Measurements from ENCODE around the gene AGRP. TPM values are rescaled to one million over a fixed set of nuclear protein-coding genes. Genes with fewer than 3 reads are reported as not detected.

The AGRP gene, protein sequence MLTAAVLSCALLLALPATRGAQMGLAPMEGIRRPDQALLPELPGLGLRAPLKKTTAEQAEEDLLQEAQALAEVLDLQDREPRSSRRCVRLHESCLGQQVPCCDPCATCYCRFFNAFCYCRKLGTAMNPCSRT
- total RNA-seq = not detected in 2 replicates
- long read RNA-seq = 0 reads

DNA sequence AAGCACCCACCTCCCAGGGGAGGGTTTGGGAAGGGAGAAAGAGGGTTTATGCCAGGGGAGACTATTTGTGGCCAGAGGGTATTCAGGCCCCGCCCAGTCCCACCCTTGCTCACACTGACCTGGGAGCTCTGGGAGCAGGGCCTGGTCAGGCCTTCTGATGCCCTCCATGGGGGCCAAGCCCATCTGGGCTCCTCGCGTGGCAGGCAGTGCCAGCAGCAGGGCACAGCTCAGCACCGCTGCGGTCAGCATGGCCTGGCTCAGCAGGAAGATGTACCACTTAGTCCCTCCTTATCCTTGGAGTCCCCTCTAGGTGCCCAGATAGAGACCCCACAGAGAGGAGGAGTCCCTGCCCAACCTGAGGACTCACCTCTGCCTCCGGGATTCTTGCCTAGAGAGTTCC lies at the start of gene AGRP:
Gene AGRP (minus strand): TSS at position 398 of the 400 bp plus-strand sequence. CDS start 149 bp downstream, at position 249.
- Mint-ChIP-seq H3K27me3 (ENCODE audit: unreplicated experiment) (no peaks in the 10 kb centered on the region), H3K9me3 (ENCODE audit: unreplicated experiment) (no peaks in the 10 kb centered on the region), H3K4me1 (ENCODE audit: unreplicated experiment) (peaks cover 24% of the 10 kb centered on the region), H3K36me3 (ENCODE audit: unreplicated experiment) (no peaks in the 10 kb centered on the region), H3K4me3 (ENCODE audit: unreplicated experiment) (no peak within 1 kb of the TSS), H3K27ac (ENCODE audit: unreplicated experiment) (no peak within 1 kb of the TSS)
- DNase-seq (ENCODE audit: extremely low spot score, unreplicated experiment) = no peak
- TF ChIP-seq, protein P1, sequence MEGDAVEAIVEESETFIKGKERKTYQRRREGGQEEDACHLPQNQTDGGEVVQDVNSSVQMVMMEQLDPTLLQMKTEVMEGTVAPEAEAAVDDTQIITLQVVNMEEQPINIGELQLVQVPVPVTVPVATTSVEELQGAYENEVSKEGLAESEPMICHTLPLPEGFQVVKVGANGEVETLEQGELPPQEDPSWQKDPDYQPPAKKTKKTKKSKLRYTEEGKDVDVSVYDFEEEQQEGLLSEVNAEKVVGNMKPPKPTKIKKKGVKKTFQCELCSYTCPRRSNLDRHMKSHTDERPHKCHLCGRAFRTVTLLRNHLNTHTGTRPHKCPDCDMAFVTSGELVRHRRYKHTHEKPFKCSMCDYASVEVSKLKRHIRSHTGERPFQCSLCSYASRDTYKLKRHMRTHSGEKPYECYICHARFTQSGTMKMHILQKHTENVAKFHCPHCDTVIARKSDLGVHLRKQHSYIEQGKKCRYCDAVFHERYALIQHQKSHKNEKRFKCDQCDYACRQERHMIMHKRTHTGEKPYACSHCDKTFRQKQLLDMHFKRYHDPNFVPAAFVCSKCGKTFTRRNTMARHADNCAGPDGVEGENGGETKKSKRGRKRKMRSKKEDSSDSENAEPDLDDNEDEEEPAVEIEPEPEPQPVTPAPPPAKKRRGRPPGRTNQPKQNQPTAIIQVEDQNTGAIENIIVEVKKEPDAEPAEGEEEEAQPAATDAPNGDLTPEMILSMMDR (IDR thresholded peaks at IDR 0.05) = no peak

- Mint-ChIP-seq H3K4me1 (ENCODE audit: unreplicated experiment) (peaks cover 34% of the 10 kb centered on the region), H3K9me3 (ENCODE audit: unreplicated experiment) (no peaks in the 10 kb centered on the region), H3K27me3 (ENCODE audit: unreplicated experiment) (no peaks in the 10 kb centered on the region), H3K4me3 (ENCODE audit: unreplicated experiment) (peak overlapping the region; percentile 4), H3K36me3 (ENCODE audit: unreplicated experiment) (no peaks in the 10 kb centered on the region), H3K27ac (ENCODE audit: unreplicated experiment) (peak overlapping the region; percentile 64)
- TF ChIP-seq, protein P1 (IDR thresholded peaks at IDR 0.05) = no peak
- DNase-seq (ENCODE audit: extremely low spot score, unreplicated experiment) = no peak
Observed at GRCh38 chr16:67531247-67531646, 47.9 kb upstream of the AGRP start.

- H3K27ac Mint-ChIP-seq (ENCODE audit: unreplicated experiment) = peak overlapping the region; percentile 94
- no peak for DNase-seq (ENCODE audit: extremely low spot score, unreplicated experiment)
- TF ChIP-seq, protein P1 (IDR thresholded peaks at IDR 0.05) = no peak
- no peaks in the 10 kb centered on the region for H3K9me3 Mint-ChIP-seq (ENCODE audit: unreplicated experiment)
- H3K36me3 Mint-ChIP-seq (ENCODE audit: unreplicated experiment) = no peaks in the 10 kb centered on the region
- H3K4me3 Mint-ChIP-seq (ENCODE audit: unreplicated experiment) = peak overlapping the region; percentile 82
- H3K4me1 Mint-ChIP-seq (ENCODE audit: unreplicated experiment) = peaks cover 24% of the 10 kb centered on the region
- no peaks in the 10 kb centered on the region for H3K27me3 Mint-ChIP-seq (ENCODE audit: unreplicated experiment)
Observed at GRCh38 chr16:67530013-67530939, 46.9 kb upstream of the AGRP start.

DNA sequence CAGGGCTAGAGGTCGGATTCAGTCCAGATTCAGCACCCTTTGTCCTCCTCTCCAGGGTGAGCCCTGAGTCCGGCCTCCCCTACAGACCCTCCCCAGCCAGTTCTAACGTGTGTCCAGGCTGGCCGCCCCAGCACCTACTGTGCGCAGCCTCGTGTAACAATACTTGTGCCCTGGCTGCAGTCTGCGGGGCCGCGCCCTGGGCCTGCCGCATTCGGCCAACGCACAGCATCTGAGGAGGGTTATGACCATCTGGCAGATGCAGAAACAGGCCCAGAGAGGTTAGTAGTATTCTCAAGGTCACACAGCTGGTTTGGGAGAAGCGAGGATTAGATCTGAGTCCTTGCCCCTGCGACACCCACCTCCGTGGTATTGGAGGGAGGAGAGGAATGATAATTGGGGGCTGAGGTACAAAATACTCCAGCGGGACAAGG lies 46.2 kb upstream of the AGRP start:
- Mint-ChIP-seq H3K4me3 (ENCODE audit: unreplicated experiment) (peak overlapping the region; percentile 82), H3K36me3 (ENCODE audit: unreplicated experiment) (no peaks in the 10 kb centered on the region), H3K4me1 (ENCODE audit: unreplicated experiment) (peaks cover 21% of the 10 kb centered on the region), H3K27ac (ENCODE audit: unreplicated experiment) (peak overlapping the region; percentile 94), H3K27me3 (ENCODE audit: unreplicated experiment) (no peaks in the 10 kb centered on the region), H3K9me3 (ENCODE audit: unreplicated experiment) (no peaks in the 10 kb centered on the region)
- TF ChIP-seq, protein P1 (IDR thresholded peaks at IDR 0.05) = no peak
- no peak for DNase-seq (ENCODE audit: extremely low spot score, unreplicated experiment)

Measured in osteocyte (in vitro differentiated cells).